Stimulated activated CD4-positive, alpha-beta T cell treated with anti-CD3 and anti-CD28 coated beads, Interleukin-2, amount 100 ng/mL, for 48 hours (primary cell): ENCODE data around the gene TNS4.

Source experiments
- DNase-seq, 2 donors: peaks; one replicate each; pipeline ENCODE4 v3.0.0-alpha.2; 2020

TNS4 gene

GRCh38 chr17:40454613-40454995 lies 46.8 kb downstream of the TNS4 start:
- no peak for DNase-seq

- DNase-seq: no peak
These were observed 47.4 kb downstream of the TNS4 start for GRCh38 chr17:40453881-40454612.

- no peak for DNase-seq
These were observed 48.5 kb downstream of the TNS4 start for GRCh38 chr17:40452921-40453378.

DNA sequence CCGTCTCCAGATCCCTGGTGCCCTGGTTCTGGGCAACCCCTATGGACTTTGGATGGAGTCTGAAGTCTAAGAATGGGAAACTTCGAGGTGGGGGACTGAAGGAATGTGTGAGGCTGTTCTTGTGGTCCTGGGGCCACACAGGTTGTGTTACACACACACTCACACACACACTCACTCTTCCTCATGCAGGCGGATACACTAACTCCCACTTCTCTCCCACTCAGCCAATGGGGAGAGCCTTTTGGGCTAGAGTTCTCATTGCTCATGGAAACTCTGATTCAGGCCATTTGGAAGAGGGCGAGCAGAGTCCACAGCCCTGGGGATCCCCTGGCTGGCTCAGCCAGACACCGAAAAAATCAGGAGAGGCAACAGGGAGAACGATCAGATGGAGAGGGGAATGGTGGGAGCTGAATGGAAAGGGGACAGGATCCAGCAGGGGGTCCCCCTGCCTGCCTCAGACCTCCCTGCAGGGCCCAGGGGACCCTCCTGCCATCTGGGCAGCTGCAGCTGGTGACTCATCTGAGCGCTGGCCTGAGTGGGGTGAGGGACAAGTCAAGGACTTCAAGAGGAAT lies 49.1 kb downstream of the TNS4 start:
- no peak for DNase-seq

- no peak for DNase-seq
These were observed 50.0 kb downstream of the TNS4 start for GRCh38 chr17:40451420-40451819.

- no peak for DNase-seq
These were observed 51.2 kb downstream of the TNS4 start for GRCh38 chr17:40450175-40450574.

- DNase-seq: no peak
These were observed 52.7 kb downstream of the TNS4 start for GRCh38 chr17:40448639-40449261.

GRCh38 chr17:40448213-40448638 lies 53.2 kb downstream of the TNS4 start:
- DNase-seq: no peak

GRCh38 chr17:40447806-40448205 lies 53.6 kb downstream of the TNS4 start:
- DNase-seq: no peak

- DNase-seq: no peak
These were observed 54.2 kb downstream of the TNS4 start for GRCh38 chr17:40447148-40447644.

DNA sequence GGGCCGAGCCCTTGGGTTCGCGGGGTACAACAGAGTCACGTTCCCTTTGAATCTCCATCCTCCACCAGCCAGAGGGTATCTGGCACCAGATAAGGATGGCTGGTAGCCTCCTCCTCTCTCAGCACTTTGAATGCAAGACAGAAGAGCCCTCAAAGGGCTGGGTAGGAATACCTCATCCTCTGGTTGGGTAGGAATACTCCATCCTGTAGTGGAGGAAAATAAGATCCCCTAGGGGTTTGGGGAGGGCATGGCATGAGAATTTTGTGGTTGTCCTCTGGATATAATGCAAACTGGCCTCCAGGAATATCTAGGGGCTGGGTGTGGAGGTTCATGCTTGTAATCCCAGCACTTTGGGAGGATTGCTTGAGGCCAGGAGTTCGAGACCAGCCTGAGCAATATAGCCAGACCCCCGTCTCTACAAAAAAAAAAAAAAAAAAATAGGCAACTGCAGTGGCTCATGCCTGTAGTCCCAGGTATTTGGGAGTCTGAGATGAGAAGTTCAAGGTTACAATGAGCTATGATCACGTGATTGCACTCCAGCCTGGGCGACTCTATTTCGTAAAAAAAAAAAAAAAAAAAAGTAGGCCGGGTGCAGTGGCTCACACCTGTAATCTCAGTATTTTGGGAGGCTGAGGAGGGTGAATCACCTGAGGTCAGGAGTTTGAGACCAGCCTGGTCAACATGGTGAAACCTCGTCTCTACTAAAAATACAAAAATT lies 55.5 kb downstream of the TNS4 start:
- no peak for DNase-seq

DNA sequence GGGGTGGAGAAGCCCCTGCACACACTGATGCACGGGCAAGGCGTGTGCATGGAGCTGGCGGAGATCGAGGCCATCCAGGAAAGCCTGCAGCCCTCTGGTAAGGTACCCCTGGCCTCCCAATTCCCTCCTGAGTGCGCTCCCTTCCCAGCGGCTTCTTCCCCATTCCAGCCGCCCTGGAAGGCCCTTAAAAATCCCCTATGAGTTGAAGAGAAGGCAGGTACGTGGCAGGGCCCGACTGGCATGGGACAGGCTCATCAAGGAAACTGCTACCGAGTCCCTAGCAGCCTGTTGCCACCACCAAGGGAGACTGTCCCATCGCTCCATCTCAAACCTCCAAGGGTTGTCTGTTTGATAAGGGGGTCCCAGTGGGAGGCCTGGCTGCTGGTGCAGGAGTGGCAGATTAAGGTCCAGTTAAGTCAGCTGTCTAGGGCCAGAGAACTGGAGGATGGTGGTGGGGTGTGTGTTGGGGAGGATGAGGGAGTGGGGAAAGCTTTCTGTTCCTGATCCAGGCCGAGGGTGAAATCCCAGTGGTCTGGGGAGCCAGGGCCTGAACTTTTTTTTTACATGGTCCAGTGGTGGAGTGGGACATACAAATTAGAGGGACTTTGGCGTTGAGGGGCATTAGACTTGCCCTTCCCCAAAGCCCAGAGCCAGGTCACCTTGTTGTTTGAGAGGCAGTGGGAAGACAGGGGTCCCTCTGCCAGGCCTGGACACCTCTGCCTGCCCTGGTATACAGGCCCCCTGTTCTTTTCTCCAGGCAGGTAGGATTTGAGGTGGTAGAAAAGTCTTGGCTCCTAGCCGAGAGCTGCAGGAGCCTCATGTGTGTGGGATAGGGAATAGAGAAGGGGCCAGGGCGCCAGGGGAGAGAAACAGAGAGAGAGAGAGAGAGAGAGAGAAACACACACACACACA lies 57.2 kb downstream of the TNS4 start:
- DNase-seq: no peak

GRCh38 chr17:40443196-40443987 lies 58.0 kb downstream of the TNS4 start, which contains the start of gene IGFBP4:
Gene IGFBP4, plus strand, starts transcription at chr17:40443450. Its CDS starts 286 bp downstream, at chr17:40443736.
- peak; percentile 61 to 71 for DNase-seq

DNA sequence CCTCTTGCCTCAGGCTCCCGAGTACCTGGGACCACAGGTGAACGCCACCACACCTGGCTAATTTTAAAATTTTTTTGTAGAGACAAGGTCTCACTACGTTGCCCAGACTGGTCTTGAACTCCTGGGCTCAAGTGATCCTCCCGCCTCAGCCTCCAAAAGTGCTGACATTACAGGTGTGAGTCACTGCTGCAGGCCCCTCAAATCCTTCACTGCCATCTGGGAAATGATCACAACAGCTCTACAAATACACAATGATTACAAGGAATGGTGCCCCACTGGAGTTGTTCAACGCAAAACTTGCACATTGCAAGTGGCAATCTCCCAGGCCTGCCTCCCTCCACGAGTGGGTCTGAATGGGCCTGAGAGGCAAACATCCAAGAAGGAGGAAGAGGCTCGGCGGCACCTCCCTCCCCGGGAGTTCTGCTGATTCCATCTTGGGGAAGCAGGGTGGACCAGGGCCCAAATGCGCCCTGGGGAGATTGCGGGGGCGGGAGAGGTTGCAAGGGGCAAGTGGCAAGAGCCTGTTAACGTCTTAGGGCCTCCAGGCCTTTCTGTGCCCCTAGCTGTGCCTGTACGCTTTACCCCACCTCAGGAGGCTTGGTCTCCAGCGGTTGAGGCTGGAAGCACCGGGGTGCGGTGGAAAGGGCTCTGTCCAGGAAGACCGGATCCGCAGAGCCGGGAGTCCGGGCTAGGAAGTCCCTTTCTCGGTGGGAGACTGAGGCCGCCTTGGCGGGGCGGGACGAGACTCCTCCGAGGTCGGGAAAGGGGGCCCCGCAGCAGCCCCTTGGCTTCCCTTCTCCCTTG lies 58.8 kb downstream of the TNS4 start:
- no peak for DNase-seq

GRCh38 chr17:40440166-40440565 lies 61.3 kb downstream of the TNS4 start:
- no peak for DNase-seq

DNA sequence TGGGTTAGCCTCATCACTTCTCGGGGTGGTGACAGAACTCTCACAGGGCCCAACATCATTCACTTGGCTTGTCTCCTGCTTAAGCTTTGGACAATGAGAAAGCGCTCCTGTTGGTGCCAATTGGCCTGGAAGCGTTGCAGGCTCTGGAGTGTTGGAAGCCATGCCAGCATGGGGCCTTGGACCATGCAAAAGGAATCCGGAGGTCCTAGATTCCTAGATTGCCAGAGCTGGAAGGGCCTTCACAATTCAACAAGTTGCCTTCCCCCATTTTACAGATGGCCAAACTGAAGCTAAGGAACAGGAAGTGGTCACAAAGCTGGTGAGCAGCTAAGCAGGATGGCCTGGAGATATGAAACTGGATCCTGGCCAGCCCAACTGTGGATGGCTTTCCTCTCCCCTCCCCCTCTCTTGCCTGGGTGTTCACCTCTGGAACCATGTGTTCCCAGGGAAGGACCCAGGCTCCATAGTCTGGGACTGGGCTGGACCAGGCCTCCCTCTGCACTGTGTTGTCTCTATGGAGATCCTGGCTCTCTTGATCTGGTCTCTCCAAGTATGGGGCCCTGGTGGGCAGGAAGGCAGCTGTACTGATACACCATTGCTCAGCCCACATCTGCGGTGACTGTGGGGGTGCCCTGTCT lies 64.2 kb downstream of the TNS4 start:
- DNase-seq: no peak

DNA sequence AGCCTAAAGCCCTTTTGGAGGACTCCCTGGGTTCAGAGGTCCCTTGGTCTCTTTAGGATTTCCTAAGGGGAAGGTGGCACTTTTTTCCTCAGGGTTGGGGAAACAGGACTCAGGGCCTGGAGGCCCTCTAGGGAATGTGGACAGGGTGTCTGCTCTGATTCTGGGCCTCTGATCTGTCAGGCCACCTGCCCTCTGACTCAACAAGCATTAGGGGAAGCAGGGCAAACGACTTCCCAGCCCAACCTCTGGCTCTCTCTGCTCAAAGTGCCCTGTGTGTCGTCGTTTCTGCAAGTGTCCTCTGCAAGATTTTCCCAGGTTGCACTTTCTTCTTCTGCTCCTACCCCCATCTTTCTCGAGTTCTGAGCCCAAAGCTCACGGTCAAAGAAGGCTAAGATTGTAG lies 64.8 kb downstream of the TNS4 start:
- no peak for DNase-seq

DNA sequence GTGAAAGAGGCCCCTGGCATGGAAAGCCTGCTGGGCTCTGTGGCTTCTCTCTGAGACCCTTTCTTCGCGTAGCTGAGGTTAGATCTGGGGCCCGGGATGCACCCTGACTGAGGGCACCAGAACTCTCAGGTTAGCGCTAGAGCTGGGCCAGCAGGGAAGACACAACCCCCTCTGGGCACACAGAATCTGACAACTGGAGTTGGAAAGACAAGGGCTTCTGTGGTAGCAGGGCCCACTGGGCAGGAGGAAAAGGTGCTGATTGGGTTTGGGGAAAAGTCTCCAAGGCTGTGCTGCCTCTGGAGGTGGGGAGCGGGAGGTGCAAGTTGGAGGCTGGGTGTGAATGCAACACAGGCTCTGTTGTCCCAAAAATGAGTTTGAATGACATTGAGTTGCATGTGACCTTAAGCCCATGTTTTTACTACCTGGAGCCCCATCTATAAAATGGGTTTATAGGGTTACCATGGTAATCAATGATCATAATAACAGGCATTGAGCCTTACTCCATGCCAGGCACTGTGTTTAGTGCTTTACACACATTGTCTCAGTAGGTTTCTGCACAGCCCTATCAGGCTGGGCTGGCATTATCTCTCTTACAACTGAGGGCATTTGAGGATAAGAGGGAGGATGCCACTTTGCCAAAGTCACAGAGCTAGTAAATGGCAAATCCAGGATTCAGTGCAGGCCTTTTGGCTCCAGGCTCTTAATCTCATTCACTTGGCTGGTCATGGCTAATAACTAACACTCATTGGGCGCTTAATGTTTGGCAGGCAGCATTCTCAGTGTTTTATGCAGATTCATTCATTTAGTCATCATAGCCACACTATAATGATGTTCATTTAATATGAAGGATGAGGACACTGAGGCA lies 67.6 kb downstream of the TNS4 start:
- no peak for DNase-seq
